Measurements from ENCODE around the gene TSPAN32. TPM values are rescaled to one million over a fixed set of nuclear protein-coding genes. Genes with fewer than 3 reads are reported as not detected.
A peak's percentile ranks its signal among the peaks of the same experiment; 100 is the strongest.

TSPAN32 gene
- total RNA-seq, 2 experiments from 2014 or later = 39.7 to 47.0 TPM

DNA sequence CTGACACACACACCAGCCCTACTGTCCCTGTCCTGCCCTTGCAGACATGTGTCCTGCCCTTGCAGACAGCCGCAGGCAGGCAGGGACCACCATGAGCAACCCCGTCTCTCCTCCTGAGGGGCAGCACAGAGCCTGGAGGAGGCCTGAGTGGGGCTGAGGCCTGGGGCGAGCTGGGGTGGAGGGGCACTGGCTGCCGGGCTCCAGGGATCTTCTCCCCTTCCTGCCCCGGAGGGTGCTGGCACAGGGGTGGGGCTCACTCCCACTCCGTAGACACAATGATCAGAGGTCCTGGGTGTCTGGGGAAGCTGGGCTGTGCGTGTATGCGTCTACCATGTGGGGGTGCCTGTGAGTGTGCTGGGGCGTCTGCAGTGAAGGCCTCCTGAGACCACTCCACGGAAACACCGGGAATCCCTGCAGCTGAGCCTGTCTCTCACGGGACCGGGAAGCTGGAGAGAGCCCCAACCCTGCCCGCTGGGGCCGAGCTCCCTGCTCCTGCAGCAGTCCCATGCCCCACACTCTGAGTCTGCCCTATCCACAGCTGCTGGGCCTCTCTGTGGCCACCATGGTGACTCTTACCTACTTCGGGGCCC, 588 bp downstream of the TSPAN32 start:
- H3K27me3 Mint-ChIP-seq (ENCODE audit: low read depth) = no peaks in the 10 kb centered on the region
- peak overlapping the region; percentile 94 for H3K4me3 Mint-ChIP-seq
- peaks cover 18% of the 10 kb centered on the region for H3K36me3 Mint-ChIP-seq (ENCODE audit: low read depth)
- peak overlapping the region; percentile 93 for H3K27ac Mint-ChIP-seq
- ChIA-PET POLR2A (interaction anchor here (1.0 to 2.2 kb wide), 4 partner anchors 11 to 231 kb away, joined by 3 to 9 read pairs (median 6); partner anchors contain the start of gene TSSC4), CTCF (interaction anchor here (0.8 to 12.4 kb wide), 8 partner anchors 19 to 231 kb away, joined by 3 to 351 read pairs (median 4); partner anchors contain the start of gene TSSC4)
- H3K9me3 Mint-ChIP-seq (ENCODE audit: insufficient read depth) = no peaks in the 10 kb centered on the region
- DNase-seq = peak; percentile 61
- peak; percentile 43 for ATAC-seq
- H3K4me1 Mint-ChIP-seq (ENCODE audit: low read depth) = peaks cover 75% of the 10 kb centered on the region

DNA sequence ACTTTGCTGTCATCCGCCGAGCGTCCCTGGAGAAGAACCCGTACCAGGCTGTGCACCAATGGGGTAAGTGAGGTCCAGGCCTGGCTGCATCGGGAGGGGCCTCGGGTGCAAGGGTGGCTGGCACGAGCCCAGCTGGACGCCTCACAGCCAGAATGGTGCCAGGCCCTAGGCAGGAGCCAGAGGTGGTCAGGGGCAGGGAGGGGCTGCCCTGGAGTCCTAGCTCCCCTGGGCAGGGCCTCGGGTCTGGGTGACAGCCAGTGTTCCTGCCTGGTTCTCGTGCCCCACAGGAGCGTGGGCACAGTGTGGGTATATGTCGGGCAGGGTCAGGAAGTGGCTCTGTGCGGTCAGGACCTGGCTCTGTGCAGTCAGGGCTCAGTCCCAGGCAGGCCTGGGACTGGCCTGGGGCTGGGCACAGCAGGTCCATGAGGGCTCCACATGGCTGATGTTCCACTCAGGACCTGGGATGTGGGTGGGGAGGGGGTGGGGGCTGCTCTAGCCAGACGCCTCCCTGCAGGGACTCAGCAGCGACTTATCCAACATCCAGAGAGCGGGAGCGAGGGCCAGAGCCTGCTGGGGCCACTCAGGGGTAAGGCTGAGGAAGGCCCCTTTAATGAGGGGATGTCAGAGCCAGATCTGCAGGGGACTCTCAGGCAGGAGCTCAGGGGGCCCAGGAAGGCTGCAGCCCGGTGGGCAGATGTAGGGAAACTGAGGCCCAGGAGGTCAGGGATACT, 1.2 kb downstream of the TSPAN32 start:
- ATAC-seq (no peak), DNase-seq (peak; percentile 21)
- ChIA-PET CTCF (interaction anchor here (0.7 to 12.4 kb wide), 8 partner anchors 26 to 117 kb away, joined by 3 to 351 read pairs (median 4); partner anchors contain the start of gene TSSC4), POLR2A (interaction anchor here (0.6 to 2.2 kb wide), 2 partner anchors 10 to 118 kb away, joined by 3 to 6 read pairs; no protein-coding TSS in a partner anchor)
- Mint-ChIP-seq H3K27me3 (ENCODE audit: low read depth) (no peaks in the 10 kb centered on the region), H3K4me3 (peak overlapping the region; percentile 94), H3K9me3 (ENCODE audit: insufficient read depth) (no peaks in the 10 kb centered on the region), H3K4me1 (ENCODE audit: low read depth) (peaks cover 70% of the 10 kb centered on the region), H3K27ac (peak overlapping the region; percentile 93), H3K36me3 (ENCODE audit: low read depth) (peaks cover 17% of the 10 kb centered on the region)

DNA sequence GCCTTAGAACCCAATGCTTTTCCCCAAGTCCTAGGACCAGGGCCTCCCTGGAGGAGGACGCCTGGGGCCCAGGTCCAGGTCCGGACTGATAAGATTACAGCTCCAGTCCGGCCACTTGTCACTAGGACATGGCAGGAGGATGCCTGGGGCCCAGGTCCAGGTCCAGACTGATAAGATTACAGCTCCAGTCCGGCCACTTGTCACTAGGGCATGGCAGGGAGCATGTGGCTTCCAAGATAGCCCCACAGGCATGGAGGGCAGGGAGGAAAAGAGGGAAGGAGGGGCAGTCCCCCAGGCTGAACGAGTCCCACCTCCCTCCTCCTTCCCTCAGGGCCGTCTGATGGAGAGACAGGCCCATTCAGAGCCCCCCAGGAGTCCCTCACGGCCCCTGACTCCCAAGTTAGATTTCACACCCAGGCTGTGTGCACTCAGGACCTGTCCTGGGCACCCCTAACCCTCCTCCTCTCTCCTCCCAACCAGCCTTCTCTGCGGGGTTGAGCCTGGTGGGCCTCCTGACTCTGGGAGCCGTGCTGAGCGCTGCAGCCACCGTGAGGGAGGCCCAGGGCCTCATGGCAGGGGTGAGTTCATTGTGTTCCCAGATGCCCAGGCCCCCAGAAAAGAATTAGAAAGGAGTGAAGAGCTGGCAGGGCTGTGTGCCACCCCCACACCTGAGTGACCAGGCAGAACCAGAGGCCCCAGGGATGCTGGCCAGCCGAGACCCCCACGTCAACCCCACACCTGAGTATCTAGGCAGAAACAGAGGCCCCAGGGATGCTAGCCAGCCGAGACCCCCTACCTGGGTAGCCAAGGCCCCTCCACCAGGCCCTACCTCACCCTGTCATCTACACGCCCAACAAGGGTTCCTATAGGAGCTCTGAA, 2.1 kb downstream of the TSPAN32 start:
- Mint-ChIP-seq H3K9me3 (ENCODE audit: insufficient read depth) (no peaks in the 10 kb centered on the region), H3K4me3 (peak overlapping the region; percentile 94), H3K27me3 (ENCODE audit: low read depth) (no peaks in the 10 kb centered on the region), H3K4me1 (ENCODE audit: low read depth) (peaks cover 65% of the 10 kb centered on the region), H3K36me3 (ENCODE audit: low read depth) (peaks cover 17% of the 10 kb centered on the region), H3K27ac (peak overlapping the region; percentile 93)
- DNase-seq = peak; percentile 20
- ATAC-seq = no peak
- POLR2A ChIA-PET = interaction anchor here (0.6 to 2.2 kb wide), 3 partner anchors 9 to 117 kb away, joined by 3 to 13 read pairs (median 6); partner anchors contain the start of gene CD81
- CTCF ChIA-PET = interaction anchor here (0.6 to 12.4 kb wide), 26 partner anchors 7 to 588 kb away, joined by 3 to 351 read pairs (median 6); partner anchors contain the start of genes CD81, KCNQ1 and TSSC4

DNA sequence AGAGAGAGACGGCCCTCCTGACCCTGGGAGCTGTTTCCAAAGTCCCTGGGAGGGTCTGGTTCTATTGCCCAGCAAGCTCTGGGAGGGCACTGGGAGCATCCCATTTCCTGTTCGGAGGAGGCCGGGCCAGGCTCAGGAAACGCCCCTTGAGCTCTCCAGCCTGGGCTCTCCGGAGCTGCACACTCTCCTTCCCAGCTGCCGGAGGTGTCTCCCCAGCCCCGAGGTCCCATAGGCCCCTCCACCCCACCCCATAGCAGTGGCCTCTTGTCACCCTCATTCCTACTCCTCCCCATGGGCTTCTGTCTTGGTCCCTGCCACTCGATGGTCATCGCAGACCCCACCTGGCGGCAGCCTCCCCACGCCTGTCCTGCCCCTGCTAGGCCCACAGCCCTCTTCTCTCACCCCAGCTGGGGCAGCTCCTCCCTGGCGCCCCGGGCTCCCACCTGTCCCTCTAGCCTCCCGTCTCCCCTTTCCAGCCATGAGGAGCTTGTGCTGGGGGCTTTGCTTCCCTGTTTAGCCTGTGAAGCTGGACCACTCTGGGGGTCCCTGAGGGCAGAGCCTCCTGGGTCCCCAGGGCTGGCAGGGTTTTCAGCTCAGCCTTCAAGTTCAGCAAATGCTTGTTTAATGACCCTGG, 2.8 kb downstream of the TSPAN32 start:
- POLR2A ChIA-PET = interaction anchor here (1.0 to 2.2 kb wide), 4 partner anchors 11 to 95 kb away, joined by 4 to 13 read pairs (median 5); partner anchors contain the start of genes CD81 and TSSC4
- H3K4me1 Mint-ChIP-seq (ENCODE audit: low read depth) = peaks cover 57% of the 10 kb centered on the region

DNA sequence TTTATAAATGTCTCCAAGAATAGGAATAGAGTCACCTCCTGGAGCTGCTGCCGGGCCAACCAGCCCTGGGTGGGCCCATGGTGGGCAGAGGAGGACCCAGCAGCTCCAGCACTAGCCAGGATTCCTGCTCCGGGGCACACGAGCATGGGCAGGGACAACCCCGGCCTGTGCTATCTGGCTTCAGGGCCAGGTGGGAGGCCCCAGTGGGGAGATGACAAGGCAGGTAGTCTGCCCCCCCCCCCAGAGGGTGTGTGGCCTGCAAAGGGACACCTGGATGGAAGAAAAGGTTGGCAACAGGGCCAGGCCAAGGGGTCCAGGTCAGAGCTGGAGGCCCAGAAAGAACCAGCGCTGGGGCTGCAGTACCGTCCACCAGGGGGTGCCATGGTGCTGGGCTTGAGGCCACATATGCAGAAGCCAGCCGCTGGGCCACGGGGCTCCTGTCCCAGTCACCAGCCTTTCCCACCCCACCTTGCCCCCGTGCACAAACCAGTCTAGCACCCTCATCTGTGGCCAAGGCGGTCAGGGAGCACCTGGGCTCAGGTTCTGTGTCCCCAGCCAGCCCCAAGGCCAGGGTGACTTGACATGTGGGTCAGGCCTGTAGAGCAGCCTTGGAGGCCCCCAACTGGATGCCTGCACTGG, 3.4 kb downstream of the TSPAN32 start:
- Mint-ChIP-seq H3K36me3 (ENCODE audit: low read depth) (peaks cover 12% of the 10 kb centered on the region), H3K4me3 (peak overlapping the region; percentile 94), H3K27ac (peak overlapping the region; percentile 89), H3K9me3 (ENCODE audit: insufficient read depth) (no peaks in the 10 kb centered on the region), H3K4me1 (ENCODE audit: low read depth) (peaks cover 55% of the 10 kb centered on the region), H3K27me3 (ENCODE audit: low read depth) (no peaks in the 10 kb centered on the region)
- ATAC-seq = peak; percentile 62
- peak; percentile 89 for DNase-seq
- ChIA-PET POLR2A (interaction anchor here (1.0 to 2.2 kb wide), 5 partner anchors 11 to 95 kb away, joined by 3 to 13 read pairs (median 4); partner anchors contain the start of genes CD81 and TSSC4), CTCF (interaction anchor here (0.6 to 12.4 kb wide), 45 partner anchors 9 to 587 kb away, joined by 3 to 351 read pairs (median 5); partner anchors contain the start of genes CD81, KCNQ1 and TSSC4)

More for the DNA sequence above, 2.8 kb downstream of the TSPAN32 start:
- H3K9me3 Mint-ChIP-seq (ENCODE audit: insufficient read depth) = no peaks in the 10 kb centered on the region
- ATAC-seq = no peak
- H3K36me3 Mint-ChIP-seq (ENCODE audit: low read depth) = peaks cover 14% of the 10 kb centered on the region
- peak; percentile 20 for DNase-seq
- CTCF ChIA-PET = interaction anchor here (0.6 to 12.4 kb wide), 41 partner anchors 8 to 587 kb away, joined by 3 to 351 read pairs (median 5); partner anchors contain the start of genes CD81, KCNQ1 and TSSC4
- H3K4me3 Mint-ChIP-seq = peak overlapping the region; percentile 94
- no peaks in the 10 kb centered on the region for H3K27me3 Mint-ChIP-seq (ENCODE audit: low read depth)
- H3K27ac Mint-ChIP-seq = peak overlapping the region; percentile 74

DNA sequence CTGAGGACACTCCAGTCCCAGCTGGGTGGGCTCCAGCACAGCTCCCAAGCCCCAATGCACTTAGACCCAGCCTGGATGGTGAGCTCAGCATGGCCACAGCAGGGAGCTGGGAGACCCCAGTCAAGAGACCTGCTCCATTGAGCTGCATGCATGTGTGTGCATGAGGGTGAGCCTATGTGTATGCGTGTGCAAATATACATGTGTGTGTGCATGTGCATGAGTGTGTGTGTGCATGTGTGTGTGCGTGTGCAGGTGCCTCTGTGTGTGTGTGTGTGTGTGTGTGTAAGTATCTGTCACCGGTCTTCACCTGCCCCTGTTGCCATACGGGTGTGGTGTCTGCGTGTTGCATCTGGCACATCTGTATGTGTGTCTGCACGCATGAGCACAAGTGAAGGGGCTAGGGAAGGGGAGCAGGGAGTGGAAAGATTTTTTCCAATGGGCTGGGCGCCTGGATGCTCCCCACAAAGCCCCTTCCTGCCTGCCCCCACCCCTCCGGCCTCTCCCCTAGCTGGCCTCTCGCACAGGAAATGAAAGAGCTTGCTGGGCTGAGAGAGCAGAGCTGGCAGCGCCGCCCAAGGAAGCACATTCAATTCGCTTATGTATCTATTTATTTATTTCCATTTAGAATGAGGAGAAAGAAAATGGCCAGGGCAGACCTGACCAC, 4.1 kb downstream of the TSPAN32 start:
- ChIA-PET POLR2A (interaction anchor here (1.4 to 2.2 kb wide), 4 partner anchors 10 to 94 kb away, joined by 3 to 13 read pairs (median 5); partner anchors contain the start of genes CD81 and TSSC4), CTCF (interaction anchor here (0.7 to 12.4 kb wide), 32 partner anchors 8 to 586 kb away, joined by 3 to 351 read pairs (median 5); partner anchors contain the start of genes CD81 and TSSC4)
- H3K4me1 Mint-ChIP-seq (ENCODE audit: low read depth) = peaks cover 50% of the 10 kb centered on the region
- peak overlapping the region; percentile 94 for H3K4me3 Mint-ChIP-seq
- no peaks in the 10 kb centered on the region for H3K27me3 Mint-ChIP-seq (ENCODE audit: low read depth)
- ATAC-seq (peak; percentile 12), DNase-seq (peak; percentile 49)
- no peaks in the 10 kb centered on the region for H3K9me3 Mint-ChIP-seq (ENCODE audit: insufficient read depth)
- H3K36me3 Mint-ChIP-seq (ENCODE audit: low read depth) = peaks cover 12% of the 10 kb centered on the region
- H3K27ac Mint-ChIP-seq = peak overlapping the region; percentile 89

DNA sequence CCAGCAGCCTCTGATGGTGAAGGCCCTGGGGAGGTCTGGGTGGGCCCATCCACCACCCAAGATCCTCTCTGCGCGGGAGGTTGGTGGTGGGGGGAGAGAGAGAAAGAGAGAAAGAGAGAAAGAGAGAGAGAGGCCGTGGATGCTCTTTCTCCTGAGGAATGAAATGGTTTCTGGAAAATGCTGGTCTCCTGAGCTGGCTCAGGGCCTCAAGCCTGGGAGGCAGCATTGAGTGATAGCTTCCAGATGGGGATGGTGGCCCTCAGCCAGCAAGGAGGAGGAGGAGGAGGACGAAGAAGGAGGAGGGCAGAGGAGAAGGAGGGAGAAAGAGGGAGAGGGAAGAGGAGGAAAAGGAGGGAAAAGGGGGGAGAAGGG, 4.6 kb downstream of the TSPAN32 start:
- ATAC-seq = no peak
- Mint-ChIP-seq H3K36me3 (ENCODE audit: low read depth) (peaks cover 12% of the 10 kb centered on the region), H3K27me3 (ENCODE audit: low read depth) (no peaks in the 10 kb centered on the region), H3K27ac (peak overlapping the region; percentile 89), H3K4me1 (ENCODE audit: low read depth) (peaks cover 49% of the 10 kb centered on the region), H3K4me3 (peak overlapping the region; percentile 94), H3K9me3 (ENCODE audit: insufficient read depth) (no peaks in the 10 kb centered on the region)
- ChIA-PET POLR2A (interaction anchor here (1.4 to 2.2 kb wide), 3 partner anchors 9 to 94 kb away, joined by 3 to 6 read pairs (median 4); partner anchors contain the start of gene TSSC4), CTCF (interaction anchor here (0.7 to 12.4 kb wide), 19 partner anchors 8 to 583 kb away, joined by 3 to 351 read pairs (median 5); partner anchors contain the start of genes CD81 and TSSC4)
- DNase-seq = no peak

DNA sequence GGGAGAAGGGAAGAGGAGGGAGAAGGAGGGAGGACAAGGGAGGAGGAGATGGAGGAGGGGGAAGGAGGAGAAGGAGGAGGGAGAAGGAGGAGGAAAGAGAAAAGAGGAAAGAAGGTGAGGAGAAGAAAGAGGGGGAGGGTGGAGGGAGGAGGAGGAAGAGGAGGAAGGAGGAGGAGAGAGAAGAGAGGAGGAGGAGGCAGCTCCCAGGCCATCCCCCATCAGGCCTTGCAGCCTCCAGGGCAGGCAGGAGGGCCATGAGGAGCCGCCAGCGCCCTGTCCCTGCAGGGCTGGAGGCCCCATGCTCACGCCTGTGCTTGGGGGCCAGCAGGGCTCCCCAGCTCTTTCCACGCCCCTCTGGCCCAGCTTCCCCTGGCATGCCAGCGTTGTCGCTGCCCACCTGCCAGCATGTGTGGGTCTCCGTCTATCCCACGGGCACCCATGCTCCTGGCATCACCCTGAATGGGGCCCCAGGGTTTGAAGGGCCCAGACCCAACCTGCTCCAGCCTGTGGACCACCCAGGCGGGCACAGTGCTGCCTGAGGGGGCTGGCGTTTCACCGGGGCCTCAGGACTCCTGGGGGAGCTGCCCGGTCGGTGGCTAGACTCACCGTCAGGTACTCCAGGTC, 5.2 kb downstream of the TSPAN32 start:
- CTCF ChIA-PET = interaction anchor here (1.0 to 12.4 kb wide), 12 partner anchors 10 to 225 kb away, joined by 3 to 351 read pairs (median 16); partner anchors contain the start of genes CD81 and TSSC4
- no peak overlapping the region for H3K27ac Mint-ChIP-seq
- DNase-seq = no peak

DNA sequence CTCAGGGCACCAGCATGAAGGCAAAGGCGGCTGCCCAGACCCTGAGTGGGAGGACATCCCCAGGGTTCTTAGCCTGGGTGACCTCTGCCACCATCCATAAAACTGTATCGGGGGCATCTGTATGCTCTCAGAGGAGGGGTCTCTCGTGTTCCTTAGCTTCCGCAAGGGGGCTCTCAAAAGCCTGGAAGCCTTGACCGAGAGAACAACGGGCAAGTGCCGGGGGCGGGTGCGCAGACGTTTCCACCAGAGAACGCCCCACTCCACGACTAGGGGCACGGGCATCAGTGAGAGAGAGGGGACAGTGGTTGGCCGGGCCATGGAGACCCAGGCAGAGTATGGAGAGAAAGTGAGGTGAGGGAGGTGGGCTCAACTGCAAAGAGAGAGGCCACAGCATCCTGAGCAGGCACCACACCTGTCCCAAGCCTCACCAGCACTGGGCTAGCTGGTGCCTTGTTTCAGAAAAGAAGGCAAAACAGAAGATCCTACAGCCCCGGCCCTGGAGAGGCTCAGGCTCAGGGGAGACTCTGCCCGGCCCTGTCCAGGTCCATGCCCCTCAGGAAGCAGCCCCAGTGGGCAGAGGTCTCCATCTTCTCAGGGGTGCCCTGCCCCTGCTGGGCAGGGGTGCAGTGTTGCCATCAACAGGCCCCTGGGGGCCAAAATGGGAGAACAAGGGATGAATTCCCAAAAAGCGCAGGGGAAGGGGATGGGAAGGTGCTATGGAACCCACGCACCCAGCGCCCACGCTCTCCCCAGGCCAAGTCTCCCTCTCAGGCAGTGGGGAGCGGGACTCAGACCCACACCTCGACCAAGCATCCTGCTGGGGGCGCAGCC, 5.9 kb downstream of the TSPAN32 start:
- Mint-ChIP-seq H3K27ac (peak overlapping the region; percentile 61), H3K4me1 (ENCODE audit: low read depth) (peaks cover 39% of the 10 kb centered on the region)

More for the DNA sequence above, 5.2 kb downstream of the TSPAN32 start:
- no peak overlapping the region for H3K4me3 Mint-ChIP-seq
- no peak for ATAC-seq
- POLR2A ChIA-PET = interaction anchor here (1.4 to 2.2 kb wide), 2 partner anchors 36 to 93 kb away, joined by 3 to 6 read pairs; partner anchors contain the start of gene TSSC4
- no peaks in the 10 kb centered on the region for H3K9me3 Mint-ChIP-seq (ENCODE audit: insufficient read depth)
- H3K4me1 Mint-ChIP-seq (ENCODE audit: low read depth) = peaks cover 44% of the 10 kb centered on the region
- peaks cover 7% of the 10 kb centered on the region for H3K36me3 Mint-ChIP-seq (ENCODE audit: low read depth)
- no peaks in the 10 kb centered on the region for H3K27me3 Mint-ChIP-seq (ENCODE audit: low read depth)

More for the DNA sequence above, 5.9 kb downstream of the TSPAN32 start:
- ChIA-PET POLR2A (no interaction called here), CTCF (interaction anchor here (3.2 to 12.4 kb wide), 4 partner anchors 80 to 224 kb away, joined by 27 to 351 read pairs (median 54); partner anchors contain the start of gene TSSC4)
- H3K9me3 Mint-ChIP-seq (ENCODE audit: insufficient read depth) = no peaks in the 10 kb centered on the region
- H3K4me3 Mint-ChIP-seq = no peak overlapping the region
- no peak for ATAC-seq
- DNase-seq = no peak
- peaks cover 7% of the 10 kb centered on the region for H3K36me3 Mint-ChIP-seq (ENCODE audit: low read depth)
- no peaks in the 10 kb centered on the region for H3K27me3 Mint-ChIP-seq (ENCODE audit: low read depth)

Data from activated CD8-positive, alpha-beta T cell treated with anti-CD3 and anti-CD28 coated beads, Interleukin-2, amount 10 ng/mL, durations not matched to agents 7 days and 5 days (primary cell).